ENCODE measurements around the gene MRPL18.
A peak's percentile ranks its signal among the peaks of the same experiment; 100 is the strongest.

MRPL18 gene

GRCh38 chr6:159761129-159761872 is 29.0 kb upstream of the MRPL18 start:
- TF ChIP-seq CTCF (IDR thresholded peaks at IDR 0.05; ENCODE audit: borderline replicate concordance, control extremely low read depth, extremely low read depth, insufficient read depth, missing control alignments), result no peak
- in situ Hi-C loops (cut with MboI; ENCODE audit: low sequenced_read_pairs, unreplicated experiment), result no loop called here
- DNase-seq (ENCODE audit: low spot score), result peak; percentile 43

- peak; percentile 98 for DNase-seq (ENCODE audit: low spot score)
- in situ Hi-C loops (cut with MboI; ENCODE audit: low sequenced_read_pairs, unreplicated experiment), result no loop called here
- no peak for TF ChIP-seq CTCF (IDR thresholded peaks at IDR 0.05; ENCODE audit: borderline replicate concordance, control extremely low read depth, extremely low read depth, insufficient read depth, missing control alignments)
Observed at GRCh38 chr6:159761873-159762680, 28.2 kb upstream of the MRPL18 start, which contains the start of gene ACAT2. TSS of gene ACAT2 (plus strand) at chr6:159762045. CDS start at chr6:159762088, 43 bp downstream.

GRCh38 chr6:159762681-159763293 is 27.5 kb upstream of the MRPL18 start:
- peak; percentile 53 for DNase-seq (ENCODE audit: low spot score)
- in situ Hi-C loops (cut with MboI; ENCODE audit: low sequenced_read_pairs, unreplicated experiment), result no loop called here
- TF ChIP-seq CTCF (IDR thresholded peaks at IDR 0.05; ENCODE audit: borderline replicate concordance, control extremely low read depth, extremely low read depth, insufficient read depth, missing control alignments), result no peak

GRCh38 chr6:159766906-159767305 is 23.4 kb upstream of the MRPL18 start:
- no peak for TF ChIP-seq CTCF (IDR thresholded peaks at IDR 0.05; ENCODE audit: borderline replicate concordance, control extremely low read depth, extremely low read depth, insufficient read depth, missing control alignments)
- in situ Hi-C loops (cut with MboI; ENCODE audit: low sequenced_read_pairs, unreplicated experiment), result no loop called here

GRCh38 chr6:159769470-159769869 is 20.8 kb upstream of the MRPL18 start:
- in situ Hi-C loops (cut with MboI; ENCODE audit: low sequenced_read_pairs, unreplicated experiment), result no loop called here
- TF ChIP-seq CTCF (IDR thresholded peaks at IDR 0.05; ENCODE audit: borderline replicate concordance, control extremely low read depth, extremely low read depth, insufficient read depth, missing control alignments), result no peak
- no peak for DNase-seq (ENCODE audit: low spot score)

More at GRCh38 chr6:159766906-159767305, 23.4 kb upstream of the MRPL18 start:
- DNase-seq (ENCODE audit: low spot score), result no peak

- in situ Hi-C loops (cut with MboI; ENCODE audit: low sequenced_read_pairs, unreplicated experiment), result no loop called here
- no peak for TF ChIP-seq CTCF (IDR thresholded peaks at IDR 0.05; ENCODE audit: borderline replicate concordance, control extremely low read depth, extremely low read depth, insufficient read depth, missing control alignments)
- DNase-seq (ENCODE audit: low spot score), result no peak
Observed at GRCh38 chr6:159772196-159772595, 18.1 kb upstream of the MRPL18 start.
